A673 (cell line): ENCODE results near the gene PPP1R12A. TPM values are rescaled to one million over a fixed set of nuclear protein-coding genes. Genes with fewer than 3 reads are reported as not detected.

Experiments used
- BruUV-seq: library from RNA; stranded (reverse); fragments of 400-500 nt; replicated peaks from 2 replicates; lab custom pipeline; 2021; lab: Mats Ljungman, UMichigan
- CTCF ChIA-PET: fragments of 300-600 bp; sonication (Branson Sonifier 250); formaldehyde crosslinking; loops from one replicate; lab custom pipeline; 2022; ENCODE audit warnings: antibody characterized with exemption; lab: Charles Lee
- POLR2A ChIA-PET: fragments of 300-600 bp; sonication (Branson Sonifier 250); formaldehyde crosslinking; loops from one replicate; lab custom pipeline; 2022; ENCODE audit warnings: antibody characterized with exemption; ENCODE audit not compliant: low non-redundant PET; lab: Charles Lee
- DNase-seq: peaks from one replicate; pipeline ENCODE4 v3.0.0-alpha.2; 2015; ENCODE audit warnings: low spot score
- H3K27ac ChIP-seq: fragments of 200-600 bp; sonication (generic); 2 replicates; pipeline ENCODE4 v1.5.1; 2016; ENCODE audit warnings: mixed run types, low read depth, mild to moderate bottlenecking, mixed read lengths, antibody characterized with exemption, low read length; ENCODE audit not compliant: poor library complexity, severe bottlenecking
- H3K27me3 ChIP-seq: fragments of 200-600 bp; sonication (generic); replicated peaks from 2 replicates; pipeline ENCODE4 v1.6.1; 2017; ENCODE audit warnings: mixed run types, low read depth, mild to moderate bottlenecking, mixed read lengths, antibody characterized with exemption, low read length; ENCODE audit not compliant: insufficient read depth, poor library complexity
- H3K36me3 ChIP-seq: fragments of 200-600 bp; sonication (generic); 2 replicates; pipeline ENCODE4 v1.6.1; 2016; ENCODE audit warnings: mixed run types, mild to moderate bottlenecking, mixed read lengths, antibody characterized with exemption, low read length; ENCODE audit not compliant: insufficient read depth, poor library complexity, severe bottlenecking
- H3K4me1 ChIP-seq: fragments of 200-600 bp; sonication (generic); 2 replicates; pipeline ENCODE4 v1.6.1; 2017; ENCODE audit warnings: mixed run types, mild to moderate bottlenecking, mixed read lengths, antibody characterized with exemption, low read length; ENCODE audit not compliant: insufficient read depth, poor library complexity, severe bottlenecking
- H3K4me3 ChIP-seq: fragments of 200-600 bp; sonication (generic); 2 replicates; pipeline ENCODE4 v1.5.1; 2016; ENCODE audit warnings: low read depth, mixed run types, mild to moderate bottlenecking, mixed read lengths, low read length; ENCODE audit not compliant: poor library complexity, severe bottlenecking
- H3K9me3 ChIP-seq: fragments of 200-600 bp; sonication (generic); 2 replicates; pipeline ENCODE4 v1.6.1; 2016; ENCODE audit warnings: mixed run types, low read depth, mild to moderate bottlenecking, mixed read lengths, antibody characterized with exemption, low read length; ENCODE audit not compliant: poor library complexity, severe bottlenecking
- CTCF ChIP-seq: fragments of 300-800, 200-600 bp; sonication (generic); conservative IDR thresholded peaks from 2 replicates; pipeline ENCODE4 v1.5.1; 2017; ENCODE audit warnings: low read depth, mild to moderate bottlenecking, antibody characterized with exemption, low read length, moderate library complexity, mixed read lengths
- EZH2 ChIP-seq: fragments of 200-600 bp; sonication (generic); IDR thresholded peaks from 2 replicates; pipeline ENCODE4 v1.6.1; 2017; ENCODE audit warnings: borderline replicate concordance, low read depth, mild to moderate bottlenecking, mixed read lengths, antibody characterized with exemption, low read length; ENCODE audit not compliant: poor library complexity, severe bottlenecking
- intact Hi-C: fragments of 100-400 bp; cut with micrococcal nuclease; formaldehyde crosslinking; loops from one replicate; pipeline ENCODE4 v1.10.0; 2022; ENCODE audit not compliant: unreplicated experiment
- total RNA-seq: library from RNA; stranded (reverse); gene quantifications from 2 replicates; pipeline ENCODE4 v1.2.3, GENCODE V29; 2021

Gene PPP1R12A
- total RNA-seq, 1 experiment from 2014 or later: 80.8 TPM

GRCh38 chr12:79782172-79782900, 152.6 kb downstream of the PPP1R12A start:
- Histone ChIP-seq H3K4me3 (no peak overlapping the region), H3K4me1 (no peaks in the 10 kb centered on the region), H3K27me3 (no peaks in the 10 kb centered on the region), H3K9me3 (no peaks in the 10 kb centered on the region), H3K27ac (no peak overlapping the region), H3K36me3 (peaks cover 25% of the 10 kb centered on the region)
- TF ChIP-seq EZH2 (no peak), CTCF (no peak)
- no TSS peak for BruUV-seq
- POLR2A ChIA-PET: no interaction called here
- CTCF ChIA-PET: no interaction called here
- intact Hi-C loops: no loop called here
- no peak for DNase-seq

GRCh38 chr12:79778802-79779448, 156.0 kb downstream of the PPP1R12A start:
- H3K4me1 ChIP-seq: no peaks in the 10 kb centered on the region
- no peaks in the 10 kb centered on the region for H3K9me3 ChIP-seq
- H3K27me3 ChIP-seq: no peaks in the 10 kb centered on the region
- H3K27ac ChIP-seq: no peak overlapping the region
- intact Hi-C loops: no loop called here
- POLR2A ChIA-PET: no interaction called here
- H3K36me3 ChIP-seq: peaks cover 26% of the 10 kb centered on the region
- no peak for TF ChIP-seq EZH2
- TF ChIP-seq CTCF: no peak
- CTCF ChIA-PET: no interaction called here
- no peak overlapping the region for H3K4me3 ChIP-seq
- no TSS peak for BruUV-seq
- DNase-seq: no peak

- CTCF ChIA-PET: no interaction called here
- no peak overlapping the region for H3K4me3 ChIP-seq
- intact Hi-C loops: no loop called here
- no peak overlapping the region for H3K27ac ChIP-seq
- BruUV-seq: no TSS peak
- H3K9me3 ChIP-seq: no peaks in the 10 kb centered on the region
- peaks cover 17% of the 10 kb centered on the region for H3K36me3 ChIP-seq
- TF ChIP-seq EZH2 (no peak), CTCF (no peak)
- no peaks in the 10 kb centered on the region for H3K4me1 ChIP-seq
- POLR2A ChIA-PET: no interaction called here
- DNase-seq: no peak
- no peaks in the 10 kb centered on the region for H3K27me3 ChIP-seq
Measured at GRCh38 chr12:79776111-79776510, 158.8 kb downstream of the PPP1R12A start.
